Keratinocyte (primary cell): ENCODE measurements around the gene S100A6. TPM values are rescaled to one million over a fixed set of nuclear protein-coding genes. Genes with fewer than 3 reads are reported as not detected.
"Not testable (repeated sequence)": the region's sequence is repeated elsewhere in the genome, so short reads cannot be mapped to it uniquely, and the experiment has no call there.

Experiments used
- DNase-seq: peaks from one replicate; pipeline ENCODE4 v3.0.0-alpha.2; 2011; ENCODE audit warnings: low read depth, missing footprints, low spot score
- FAIRE-seq: peaks from 2 replicates; lab custom pipeline; 2011; peaks lifted over from hg19 to GRCh38; lab: Jason Lieb, UNC
- H2AFZ ChIP-seq: 2 replicates; pipeline ENCODE4 v1.6.0; 2012; ENCODE audit warnings: low read length, control low read depth, inconsistent platforms; ENCODE audit not compliant: control insufficient read depth
- H3K27ac ChIP-seq: 2 replicates; pipeline ENCODE4 v1.5.1; 2011; ENCODE audit warnings: low read length; ENCODE audit not compliant: control insufficient read depth, insufficient read depth
- H3K27me3 ChIP-seq: 3 replicates; pipeline ENCODE4 v1.6.0; 2011; ENCODE audit warnings: low read length; ENCODE audit not compliant: control insufficient read depth, insufficient read depth; ENCODE audit errors: extremely low read depth
- H3K36me3 ChIP-seq, 2 experiments: 2 replicates in 1 of 2; 3 replicates in 1 of 2; pipeline ENCODE4 v1.5.1; 2011; ENCODE audit warnings: low read length in 2 of 2, mild to moderate bottlenecking in 1 of 2; ENCODE audit not compliant: control insufficient read depth in 2 of 2, insufficient read depth in 2 of 2; ENCODE audit errors: extremely low read depth in 1 of 2
- H3K4me1 ChIP-seq: 3 replicates; pipeline ENCODE4 v1.5.1; 2011; ENCODE audit warnings: low read length; ENCODE audit not compliant: control insufficient read depth, insufficient read depth; ENCODE audit errors: extremely low read depth
- H3K4me2 ChIP-seq: 3 replicates; pipeline ENCODE4 v1.6.0; 2011; ENCODE audit warnings: low read depth, low read length; ENCODE audit not compliant: control insufficient read depth, insufficient read depth; ENCODE audit errors: extremely low read depth
- H3K4me3 ChIP-seq, 3 experiments: fragments of 200-600 bp in 1 of 3; sonication (generic) in 1 of 3; 2 replicates in 2 of 3; 3 replicates in 1 of 3; pipeline ENCODE4 v1.5.1; 2011 to 2016; ENCODE audit warnings: low read length in 3 of 3, mild to moderate bottlenecking in 3 of 3, control low read depth in 2 of 3, inconsistent platforms in 1 of 3, low read depth in 1 of 3, mixed read lengths in 1 of 3, mixed run types in 1 of 3, moderate library complexity in 1 of 3; ENCODE audit not compliant: control insufficient read depth in 2 of 3, insufficient read depth in 2 of 3; ENCODE audit errors: extremely low read depth in 1 of 3
- H3K79me2 ChIP-seq: 2 replicates; pipeline ENCODE4 v1.6.0; 2012; ENCODE audit warnings: low read length; ENCODE audit not compliant: control insufficient read depth, insufficient read depth
- H3K9ac ChIP-seq: 3 replicates; pipeline ENCODE4 v1.6.0; 2011; ENCODE audit warnings: low read length; ENCODE audit not compliant: control insufficient read depth, insufficient read depth; ENCODE audit errors: extremely low read depth
- H3K9me1 ChIP-seq: 3 replicates; pipeline ENCODE4 v1.6.0; 2011; ENCODE audit warnings: low read length; ENCODE audit not compliant: control insufficient read depth, insufficient read depth; ENCODE audit errors: extremely low read depth
- H3K9me3 ChIP-seq: 2 replicates; pipeline ENCODE4 v1.5.1; 2012; ENCODE audit warnings: low read depth, low read length; ENCODE audit not compliant: control insufficient read depth
- H4K20me1 ChIP-seq: 3 replicates; pipeline ENCODE4 v1.6.0; 2011; ENCODE audit warnings: low read length; ENCODE audit not compliant: control insufficient read depth, insufficient read depth; ENCODE audit errors: extremely low read depth
- CTCF ChIP-seq, 3 experiments: IDR thresholded peaks in 1 of 3; conservative IDR thresholded peaks in 1 of 3; optimal IDR thresholded peaks in 1 of 3; 2 replicates in 2 of 3; 3 replicates in 1 of 3; pipeline versions ENCODE3 to v1.5.1; 2011; ENCODE audit warnings: low read length in 3 of 3, mild to moderate bottlenecking in 3 of 3, moderate library complexity in 2 of 3, control low read depth in 1 of 3, inconsistent platforms in 1 of 3; ENCODE audit not compliant: insufficient read depth in 2 of 3; ENCODE audit errors: extremely low read depth in 1 of 3
- EZH2 ChIP-seq: IDR thresholded peaks from one replicate; pipeline ENCODE4 v1.6.1; 2012; ENCODE audit warnings: inconsistent platforms, mild to moderate bottlenecking, low read length, moderate library complexity
- dilution Hi-C: fragments of 300-500 bp; cut with MboI; formaldehyde crosslinking; loops from one replicate; pipeline ENCODE4 v1.7.0; 2020; ENCODE audit warnings: low sequenced_read_pairs; ENCODE audit not compliant: extremely low pct_ligation_motif_present
- polyA plus RNA-seq, 5 experiments: library from polyadenylated mRNA; depleted of rRNA in 3 of 5; stranded (reverse) in 3 of 5; stranded (forward) in 1 of 5; unstranded in 1 of 5; fragments of >200 nt; gene quantifications; 1 replicate in 1 of 5; 2 replicates in 3 of 5; 3 replicates in 1 of 5; pipeline versions ENCODE4 v1.2.1 to v1.2.3, GENCODE V29; 2011 to 2012; ENCODE audit warnings: missing spikeins in 2 of 5, low read depth in 1 of 5, low replicate concordance in 1 of 5

The S100A6 gene
- polyA plus RNA-seq, 1 donor (not counting 4 experiments of a cell fraction or from before 2014, with no cell fraction given) = 2,598 TPM

- TF ChIP-seq CTCF (optimal IDR thresholded peaks at IDR 0.05 in 1 of 3, IDR thresholded peaks at IDR 0.05 in 1 of 3, conservative IDR thresholded peaks at IDR 0.05 in 1 of 3; ENCODE audit: extremely low read depth in 1 of 3, insufficient read depth in 2 of 3, low read length in 3 of 3) = no peak
- no peak for TF ChIP-seq EZH2
- peak overlapping the region; percentile 26 for H3K9ac ChIP-seq
- no peaks in the 10 kb centered on the region for H3K79me2 ChIP-seq
- peak overlapping the region; percentile 36 for H2AFZ ChIP-seq
- dilution Hi-C loops = no loop called here
- H3K36me3 ChIP-seq = no peaks in the 10 kb centered on the region
- H3K9me1 ChIP-seq = peaks cover 2% of the 10 kb centered on the region
- no peaks in the 10 kb centered on the region for H4K20me1 ChIP-seq
- no peaks in the 10 kb centered on the region for H3K9me3 ChIP-seq
- FAIRE-seq (peak; percentile 49), DNase-seq (no peak)
- H3K4me3 ChIP-seq = no peak overlapping the region
- H3K27me3 ChIP-seq = no peaks in the 10 kb centered on the region
- peak overlapping the region; percentile 95 for H3K27ac ChIP-seq
- H3K4me1 ChIP-seq = peaks cover 37% of the 10 kb centered on the region
- peak overlapping the region; percentile 86 for H3K4me2 ChIP-seq
Measured at GRCh38 chr1:153525088-153525728, 10.6 kb downstream of the S100A6 start.

GRCh38 chr1:153522353-153523048 lies 13.3 kb downstream of the S100A6 start:
- H3K27ac ChIP-seq, H3K79me2 ChIP-seq, dilution Hi-C loops, FAIRE-seq, H3K9ac ChIP-seq, H3K36me3 ChIP-seq, H4K20me1 ChIP-seq, H3K9me3 ChIP-seq, H3K9me1 ChIP-seq, H3K27me3 ChIP-seq, DNase-seq, H3K4me2 ChIP-seq, H3K4me3 ChIP-seq, H2AFZ ChIP-seq: not testable (repeated sequence)
- peaks cover 32% of the 10 kb centered on the region for H3K4me1 ChIP-seq

DNA sequence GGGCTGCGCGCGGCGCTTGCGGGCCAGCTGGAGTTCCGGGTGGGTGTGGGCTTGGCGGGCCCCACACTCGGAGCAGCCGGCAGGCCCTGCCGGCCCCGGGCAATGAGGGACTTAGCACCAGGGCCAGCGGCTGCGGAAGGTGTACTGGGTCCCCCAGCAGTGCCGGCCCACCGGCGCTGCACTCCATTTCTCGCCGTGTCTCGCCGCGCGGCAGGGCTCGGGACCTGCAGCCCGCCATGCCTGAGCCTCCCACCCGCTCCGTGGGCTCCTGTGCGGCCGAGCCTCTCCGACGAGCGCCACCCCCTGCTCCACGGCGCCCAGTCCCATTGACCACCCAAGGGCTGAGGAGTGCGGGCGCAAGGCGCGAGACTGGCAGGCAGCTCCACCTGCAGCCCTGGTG lies 14.0 kb downstream of the S100A6 start:
- H3K4me2 ChIP-seq, H3K9me3 ChIP-seq, H3K27ac ChIP-seq, DNase-seq, H3K9me1 ChIP-seq, H2AFZ ChIP-seq, H4K20me1 ChIP-seq, dilution Hi-C loops, FAIRE-seq, H3K27me3 ChIP-seq, H3K4me3 ChIP-seq, H3K36me3 ChIP-seq, H3K79me2 ChIP-seq, H3K9ac ChIP-seq: not testable (repeated sequence)
- peaks cover 25% of the 10 kb centered on the region for H3K4me1 ChIP-seq
